HepG2 (cell line): ENCODE results near the gene PPM1H. TPM values are rescaled to one million over a fixed set of nuclear protein-coding genes. Genes with fewer than 3 reads are reported as not detected.

ENCODE experiments used
- CC2D1A ChIP-seq: sonication (generic); formaldehyde crosslinking; IDR thresholded peaks from 2 replicates; pipeline ENCODE4 v1.8.1; 2023; ENCODE audit warnings: mild to moderate bottlenecking, missing genetic modification reagents
- FOXP1 ChIP-seq, 2 experiments: fragments of 450-650 bp in 1 of 2; IDR thresholded peaks; 2 replicates each; pipeline ENCODE4 v1.6.1; 2017 to 2018; ENCODE audit warnings: antibody characterized with exemption in 1 of 2
- HDAC6 ChIP-seq: fragments of 200-600 bp; sonication (generic); IDR thresholded peaks from 2 replicates; pipeline ENCODE4 v1.7.0; 2017; ENCODE audit warnings: mild to moderate bottlenecking, antibody characterized with exemption, low read length, low read depth
- HOXA5 ChIP-seq: sonication (generic); formaldehyde crosslinking; IDR thresholded peaks from 2 replicates; pipeline ENCODE4 v1.4.0; 2020; ENCODE audit warnings: missing genetic modification reagents
- KLF13 ChIP-seq: sonication (generic); formaldehyde crosslinking; IDR thresholded peaks from 2 replicates; pipeline ENCODE4 v1.4.0; 2020; ENCODE audit warnings: mild to moderate bottlenecking, missing genetic modification reagents
- NKX3-1 ChIP-seq: sonication (generic); formaldehyde crosslinking; IDR thresholded peaks from 2 replicates; pipeline ENCODE4 v1.5.0; 2020; ENCODE audit warnings: missing genetic modification reagents
- SIX4 ChIP-seq: sonication (generic); formaldehyde crosslinking; IDR thresholded peaks from 2 replicates; pipeline ENCODE4 v1.4.0; 2020; ENCODE audit warnings: missing genetic modification reagents
- SMAD3 ChIP-seq: sonication (generic); formaldehyde crosslinking; IDR thresholded peaks from 2 replicates; pipeline ENCODE4 v1.4.0; 2020; ENCODE audit warnings: missing genetic modification reagents
- TCF7L2 ChIP-seq: IDR thresholded peaks from 2 replicates; pipeline ENCODE4 v1.6.1; 2011; ENCODE audit warnings: mild to moderate bottlenecking, low read depth, low read length, moderate library complexity
- ZBTB20 ChIP-seq: sonication (generic); formaldehyde crosslinking; IDR thresholded peaks from 2 replicates; pipeline ENCODE4 v1.8.1; 2023; ENCODE audit warnings: missing genetic modification reagents, low read depth, mild to moderate bottlenecking, borderline replicate concordance
- ZNF10 ChIP-seq: sonication (generic); formaldehyde crosslinking; IDR thresholded peaks from 2 replicates; pipeline ENCODE4 v1.4.0; 2020; ENCODE audit warnings: mild to moderate bottlenecking, low read depth, missing genetic modification reagents, borderline replicate concordance
- ZNF124 ChIP-seq: sonication (generic); formaldehyde crosslinking; IDR thresholded peaks from 2 replicates; pipeline ENCODE4 v1.4.0; 2020; ENCODE audit warnings: missing genetic modification reagents
- ZNF232 ChIP-seq: sonication (generic); formaldehyde crosslinking; IDR thresholded peaks from 2 replicates; pipeline ENCODE4 v1.4.0; 2020; ENCODE audit warnings: missing genetic modification reagents, borderline replicate concordance
- ZNF234 ChIP-seq: sonication (generic); formaldehyde crosslinking; conservative IDR thresholded peaks from 2 replicates; pipeline ENCODE4 v1.5.1; 2020; ENCODE audit warnings: mild to moderate bottlenecking, missing genetic modification reagents
- ZNF337 ChIP-seq: sonication (generic); formaldehyde crosslinking; IDR thresholded peaks from 2 replicates; pipeline ENCODE4 v1.5.1; 2020; ENCODE audit warnings: missing genetic modification reagents, low read depth, mild to moderate bottlenecking, borderline replicate concordance
- ZNF674 ChIP-seq: sonication (generic); formaldehyde crosslinking; IDR thresholded peaks from 2 replicates; pipeline ENCODE4 v1.5.0; 2020; ENCODE audit warnings: low read depth, mild to moderate bottlenecking, missing genetic modification reagents
- ZNF792 ChIP-seq: IDR thresholded peaks from 2 replicates; pipeline ENCODE4 v1.6.1; 2016
- polyA plus RNA-seq, 8 experiments: library from polyadenylated mRNA; depleted of rRNA in 3 of 8; stranded (reverse) in 7 of 8; unstranded in 1 of 8; fragments of >200 nt; fragmentation: Illumina TruSeq in 4 of 8; extraction: Trizol in 4 of 8; gene quantifications; 2 replicates each; pipeline versions ENCODE4 v1.2.1 to v1.2.3, GENCODE V29; 2011 to 2016; ENCODE audit warnings: low read depth in 4 of 8, missing spikeins in 1 of 8, mixed read lengths in 1 of 8; ENCODE audit not compliant: insufficient read depth in 1 of 8
- total RNA-seq, 5 experiments: library from RNA; depleted of rRNA; stranded (reverse); fragments of >200 nt; fragmentation: Illumina TruSeq; extraction: Trizol; gene quantifications; 2 replicates each; pipeline ENCODE4 v1.2.3, GENCODE V29; 2016; ENCODE audit warnings: low read depth in 1 of 5
- TF ChIP-seq, protein P1 (sequence below): sonication (generic); formaldehyde crosslinking; IDR thresholded peaks from 2 replicates; pipeline ENCODE4 v1.5.0; 2020; ENCODE audit warnings: missing genetic modification reagents
- TF ChIP-seq, protein P2 (sequence below): sonication (generic); formaldehyde crosslinking; IDR thresholded peaks from 2 replicates; pipeline ENCODE4 v1.5.1; 2020; ENCODE audit warnings: mild to moderate bottlenecking, missing genetic modification reagents, moderate library complexity
- TF ChIP-seq, protein P3 (sequence below): sonication (generic); formaldehyde crosslinking; IDR thresholded peaks from 2 replicates; pipeline ENCODE4 v1.8.0; 2022; ENCODE audit warnings: missing genetic modification reagents, mild to moderate bottlenecking, moderate library complexity, borderline replicate concordance
- TF ChIP-seq, protein P4 (sequence below): IDR thresholded peaks from 2 replicates; pipeline ENCODE4 v1.6.1; 2016; ENCODE audit warnings: missing compliant biosample characterization, missing genetic modification reagents, borderline replicate concordance
- TF ChIP-seq, protein P5 (sequence below): sonication (generic); formaldehyde crosslinking; IDR thresholded peaks from 2 replicates; pipeline ENCODE4 v1.4.0; 2020; ENCODE audit warnings: mild to moderate bottlenecking, missing genetic modification reagents
- TF ChIP-seq, protein P6 (sequence below): IDR thresholded peaks from 2 replicates; pipeline ENCODE4 v1.6.1; 2018; ENCODE audit warnings: missing genetic modification reagents, mild to moderate bottlenecking, missing compliant biosample characterization

PPM1H gene
- total and polyA plus RNA-seq, 2 of the 13 experiments (the other 11 are each of a cell fraction or from before 2014, with no cell fraction given), result 29.1 to 38.1 TPM

DNA sequence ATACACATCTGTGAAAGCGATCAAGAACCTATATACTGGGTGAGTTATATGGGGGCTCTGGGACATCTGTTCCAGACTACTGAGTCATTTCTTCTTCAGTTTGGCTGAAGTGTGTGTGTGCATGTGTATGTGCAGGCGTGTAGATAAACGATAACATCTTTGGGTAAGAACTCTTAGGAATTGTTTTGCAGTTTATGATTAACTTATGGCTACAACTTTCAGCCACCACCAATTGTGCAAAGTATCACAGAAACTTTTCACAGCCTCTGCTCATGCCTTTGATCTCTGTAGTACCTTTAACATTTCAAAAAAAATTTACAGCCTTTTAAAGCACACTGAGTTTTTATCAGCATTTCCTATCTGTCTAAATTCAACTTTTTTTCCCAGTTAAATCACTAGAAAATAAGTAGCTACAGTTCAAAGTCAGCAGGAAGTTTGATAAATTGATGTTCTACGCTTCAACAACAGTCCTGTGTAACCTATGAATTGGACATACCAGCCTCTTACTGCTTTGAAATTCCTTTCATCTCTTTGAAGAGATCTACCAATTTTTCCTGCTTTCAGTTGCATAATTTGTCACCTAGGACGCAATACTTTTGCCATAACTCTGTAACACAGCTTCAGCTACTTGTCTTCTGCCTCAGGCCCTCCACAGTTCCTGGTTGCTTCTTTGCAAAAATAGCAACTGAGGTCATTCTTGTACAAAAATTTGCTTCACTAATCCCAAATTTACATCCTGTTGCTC, 43.0 kb downstream of the PPM1H start (continued):
- TF ChIP-seq, protein P1, sequence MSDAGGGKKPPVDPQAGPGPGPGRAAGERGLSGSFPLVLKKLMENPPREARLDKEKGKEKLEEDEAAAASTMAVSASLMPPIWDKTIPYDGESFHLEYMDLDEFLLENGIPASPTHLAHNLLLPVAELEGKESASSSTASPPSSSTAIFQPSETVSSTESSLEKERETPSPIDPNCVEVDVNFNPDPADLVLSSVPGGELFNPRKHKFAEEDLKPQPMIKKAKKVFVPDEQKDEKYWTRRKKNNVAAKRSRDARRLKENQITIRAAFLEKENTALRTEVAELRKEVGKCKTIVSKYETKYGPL, result peak; percentile 82
- TF ChIP-seq NKX3-1 (CRISPR knock-in tag) (no peak), ZNF337 (CRISPR knock-in tag) (no peak), SMAD3 (CRISPR knock-in tag) (0 out of 2 replicates have a peak, but pooled peaks have one; percentile 35), HDAC6 (no peak), ZNF792 (no peak), ZNF234 (no peak), TCF7L2 (peak; percentile 98), KLF13 (CRISPR knock-in tag) (no peak), CC2D1A (CRISPR knock-in tag) (no peak), HOXA5 (peak; percentile 82), SIX4 (CRISPR knock-in tag) (0 out of 2 replicates have a peak, but pooled peaks have one; percentile 55), ZNF10 (CRISPR knock-in tag) (no peak), ZBTB20 (CRISPR knock-in tag) (peak; percentile 41; the same call in 1 of the 2 replicates), ZNF124 (CRISPR knock-in tag) (no peak), ZNF232 (CRISPR knock-in tag) (no peak), FOXP1 (IDR thresholded peaks at IDR 0.05) (peak; percentile 24; the same call in 1 of the 2 replicates), FOXP1 (CRISPR knock-in tag; IDR thresholded peaks at IDR 0.05) (peak; percentile 45; the same call in 1 of the 2 replicates), ZNF674 (CRISPR knock-in tag) (no peak)
- TF ChIP-seq, protein P2, sequence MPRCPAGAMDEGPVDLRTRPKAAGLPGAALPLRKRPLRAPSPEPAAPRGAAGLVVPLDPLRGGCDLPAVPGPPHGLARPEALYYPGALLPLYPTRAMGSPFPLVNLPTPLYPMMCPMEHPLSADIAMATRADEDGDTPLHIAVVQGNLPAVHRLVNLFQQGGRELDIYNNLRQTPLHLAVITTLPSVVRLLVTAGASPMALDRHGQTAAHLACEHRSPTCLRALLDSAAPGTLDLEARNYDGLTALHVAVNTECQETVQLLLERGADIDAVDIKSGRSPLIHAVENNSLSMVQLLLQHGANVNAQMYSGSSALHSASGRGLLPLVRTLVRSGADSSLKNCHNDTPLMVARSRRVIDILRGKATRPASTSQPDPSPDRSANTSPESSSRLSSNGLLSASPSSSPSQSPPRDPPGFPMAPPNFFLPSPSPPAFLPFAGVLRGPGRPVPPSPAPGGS, result no peak
- TF ChIP-seq, protein P3, sequence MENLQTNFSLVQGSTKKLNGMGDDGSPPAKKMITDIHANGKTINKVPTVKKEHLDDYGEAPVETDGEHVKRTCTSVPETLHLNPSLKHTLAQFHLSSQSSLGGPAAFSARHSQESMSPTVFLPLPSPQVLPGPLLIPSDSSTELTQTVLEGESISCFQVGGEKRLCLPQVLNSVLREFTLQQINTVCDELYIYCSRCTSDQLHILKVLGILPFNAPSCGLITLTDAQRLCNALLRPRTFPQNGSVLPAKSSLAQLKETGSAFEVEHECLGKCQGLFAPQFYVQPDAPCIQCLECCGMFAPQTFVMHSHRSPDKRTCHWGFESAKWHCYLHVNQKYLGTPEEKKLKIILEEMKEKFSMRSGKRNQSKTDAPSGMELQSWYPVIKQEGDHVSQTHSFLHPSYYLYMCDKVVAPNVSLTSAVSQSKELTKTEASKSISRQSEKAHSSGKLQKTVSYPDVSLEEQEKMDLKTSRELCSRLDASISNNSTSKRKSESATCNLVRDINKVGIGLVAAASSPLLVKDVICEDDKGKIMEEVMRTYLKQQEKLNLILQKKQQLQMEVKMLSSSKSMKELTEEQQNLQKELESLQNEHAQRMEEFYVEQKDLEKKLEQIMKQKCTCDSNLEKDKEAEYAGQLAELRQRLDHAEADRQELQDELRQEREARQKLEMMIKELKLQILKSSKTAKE, result no peak; the same call in 1 of the 2 replicates
- TF ChIP-seq, protein P4, sequence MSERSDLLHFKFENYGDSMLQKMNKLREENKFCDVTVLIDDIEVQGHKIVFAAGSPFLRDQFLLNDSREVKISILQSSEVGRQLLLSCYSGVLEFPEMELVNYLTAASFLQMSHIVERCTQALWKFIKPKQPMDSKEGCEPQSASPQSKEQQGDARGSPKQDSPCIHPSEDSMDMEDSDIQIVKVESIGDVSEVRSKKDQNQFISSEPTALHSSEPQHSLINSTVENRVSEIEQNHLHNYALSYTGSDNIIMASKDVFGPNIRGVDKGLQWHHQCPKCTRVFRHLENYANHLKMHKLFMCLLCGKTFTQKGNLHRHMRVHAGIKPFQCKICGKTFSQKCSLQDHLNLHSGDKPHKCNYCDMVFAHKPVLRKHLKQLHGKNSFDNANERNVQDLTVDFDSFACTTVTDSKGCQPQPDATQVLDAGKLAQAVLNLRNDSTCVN (CRISPR knock-in tag), result no peak
- TF ChIP-seq, protein P5, sequence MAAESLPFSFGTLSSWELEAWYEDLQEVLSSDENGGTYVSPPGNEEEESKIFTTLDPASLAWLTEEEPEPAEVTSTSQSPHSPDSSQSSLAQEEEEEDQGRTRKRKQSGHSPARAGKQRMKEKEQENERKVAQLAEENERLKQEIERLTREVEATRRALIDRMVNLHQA (CRISPR knock-in tag), result no peak
- TF ChIP-seq, protein P6, sequence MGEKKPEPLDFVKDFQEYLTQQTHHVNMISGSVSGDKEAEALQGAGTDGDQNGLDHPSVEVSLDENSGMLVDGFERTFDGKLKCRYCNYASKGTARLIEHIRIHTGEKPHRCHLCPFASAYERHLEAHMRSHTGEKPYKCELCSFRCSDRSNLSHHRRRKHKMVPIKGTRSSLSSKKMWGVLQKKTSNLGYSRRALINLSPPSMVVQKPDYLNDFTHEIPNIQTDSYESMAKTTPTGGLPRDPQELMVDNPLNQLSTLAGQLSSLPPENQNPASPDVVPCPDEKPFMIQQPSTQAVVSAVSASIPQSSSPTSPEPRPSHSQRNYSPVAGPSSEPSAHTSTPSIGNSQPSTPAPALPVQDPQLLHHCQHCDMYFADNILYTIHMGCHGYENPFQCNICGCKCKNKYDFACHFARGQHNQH (CRISPR knock-in tag), result peak; percentile 69; the same call in 1 of the 2 replicates
